ENCODE measurements around the gene ALKBH1.

DNA sequence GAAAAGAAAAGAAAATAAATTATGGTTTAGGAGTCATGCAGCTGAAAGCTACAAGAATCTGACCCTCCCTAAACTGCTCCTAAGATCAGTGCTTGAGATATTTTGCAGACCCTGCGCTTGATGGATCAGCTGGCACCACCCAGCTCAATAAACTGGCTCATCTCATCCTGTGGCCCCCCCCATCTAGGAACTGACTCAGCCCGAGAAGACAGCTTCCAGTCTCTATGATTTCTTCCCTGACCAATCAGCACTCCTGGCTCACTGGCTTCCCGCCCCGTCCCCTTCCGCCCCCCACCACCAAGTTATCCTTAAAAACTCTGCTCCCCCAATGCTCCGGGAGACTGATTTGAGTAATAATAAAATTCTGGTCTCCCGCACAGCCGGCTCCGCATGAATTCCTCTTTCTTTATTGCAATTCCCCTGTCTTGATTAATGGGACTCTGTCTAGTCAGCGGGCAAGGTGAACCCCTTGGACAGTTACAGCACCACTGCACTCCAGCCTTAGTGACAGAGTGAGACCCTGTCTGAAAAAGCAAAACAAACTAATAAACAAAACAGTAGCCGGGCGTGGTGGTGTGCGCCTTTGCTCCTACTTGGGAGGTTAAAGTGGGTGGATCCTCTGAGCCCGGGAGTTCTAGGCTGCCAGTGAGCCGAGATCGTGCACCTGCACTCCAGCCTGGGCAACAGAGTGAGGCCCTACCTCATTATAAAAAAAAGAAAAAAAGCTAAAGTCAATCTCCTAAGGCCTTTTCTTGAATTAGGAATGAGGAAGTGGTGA, 66.9 kb downstream of the ALKBH1 start:
- TF ChIP-seq, protein P1, sequence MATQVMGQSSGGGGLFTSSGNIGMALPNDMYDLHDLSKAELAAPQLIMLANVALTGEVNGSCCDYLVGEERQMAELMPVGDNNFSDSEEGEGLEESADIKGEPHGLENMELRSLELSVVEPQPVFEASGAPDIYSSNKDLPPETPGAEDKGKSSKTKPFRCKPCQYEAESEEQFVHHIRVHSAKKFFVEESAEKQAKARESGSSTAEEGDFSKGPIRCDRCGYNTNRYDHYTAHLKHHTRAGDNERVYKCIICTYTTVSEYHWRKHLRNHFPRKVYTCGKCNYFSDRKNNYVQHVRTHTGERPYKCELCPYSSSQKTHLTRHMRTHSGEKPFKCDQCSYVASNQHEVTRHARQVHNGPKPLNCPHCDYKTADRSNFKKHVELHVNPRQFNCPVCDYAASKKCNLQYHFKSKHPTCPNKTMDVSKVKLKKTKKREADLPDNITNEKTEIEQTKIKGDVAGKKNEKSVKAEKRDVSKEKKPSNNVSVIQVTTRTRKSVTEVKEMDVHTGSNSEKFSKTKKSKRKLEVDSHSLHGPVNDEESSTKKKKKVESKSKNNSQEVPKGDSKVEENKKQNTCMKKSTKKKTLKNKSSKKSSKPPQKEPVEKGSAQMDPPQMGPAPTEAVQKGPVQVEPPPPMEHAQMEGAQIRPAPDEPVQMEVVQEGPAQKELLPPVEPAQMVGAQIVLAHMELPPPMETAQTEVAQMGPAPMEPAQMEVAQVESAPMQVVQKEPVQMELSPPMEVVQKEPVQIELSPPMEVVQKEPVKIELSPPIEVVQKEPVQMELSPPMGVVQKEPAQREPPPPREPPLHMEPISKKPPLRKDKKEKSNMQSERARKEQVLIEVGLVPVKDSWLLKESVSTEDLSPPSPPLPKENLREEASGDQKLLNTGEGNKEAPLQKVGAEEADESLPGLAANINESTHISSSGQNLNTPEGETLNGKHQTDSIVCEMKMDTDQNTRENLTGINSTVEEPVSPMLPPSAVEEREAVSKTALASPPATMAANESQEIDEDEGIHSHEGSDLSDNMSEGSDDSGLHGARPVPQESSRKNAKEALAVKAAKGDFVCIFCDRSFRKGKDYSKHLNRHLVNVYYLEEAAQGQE (IDR thresholded peaks at IDR 0.05; ENCODE audit: insufficient read depth in 1 of 2, low read depth in 2 of 2, low read length in 2 of 2): no peak
- no peak for TF ChIP-seq POLR2AphosphoS5 (IDR thresholded peaks at IDR 0.05; ENCODE audit: low read depth, low read length)
- no peak for TF ChIP-seq SIN3A (IDR thresholded peaks at IDR 0.05; ENCODE audit: borderline replicate concordance, insufficient read depth, low read length)
- no peak for TF ChIP-seq TAF1 (IDR thresholded peaks at IDR 0.05; ENCODE audit: borderline replicate concordance, insufficient read depth, low read length)

All from PFSK-1 (cell line).